NCI-H2029 (cell line): ENCODE results near the gene ABHD4.
"Not testable (repeated sequence)": the region's sequence is repeated elsewhere in the genome, so short reads cannot be mapped to it uniquely, and the experiment has no call there.

Experiments used
- DNase-seq: peaks from one replicate; lab custom pipeline; 2025; lab: John Stamatoyannopoulos, UW

Gene ABHD4

GRCh38 chr14:22598099-22598895 lies at the start of gene ABHD4:
TSS of gene ABHD4 (plus strand) at chr14:22598300. CDS start at chr14:22598307, 7 bp downstream.
- no peak for DNase-seq

- DNase-seq = no peak
Observed at GRCh38 chr14:22549324-22549962, 48.7 kb upstream of the ABHD4 start.

- DNase-seq = no peak
Observed at GRCh38 chr14:22549981-22550673, 48.0 kb upstream of the ABHD4 start.

- DNase-seq = no peak
Observed at GRCh38 chr14:22551605-22551997, 46.5 kb upstream of the ABHD4 start.

GRCh38 chr14:22552001-22552826 lies 45.9 kb upstream of the ABHD4 start:
- no peak for DNase-seq

- DNase-seq = no peak
Observed at GRCh38 chr14:22552827-22553076, 45.3 kb upstream of the ABHD4 start.

- no peak for DNase-seq
Observed at GRCh38 chr14:22553445-22553844, 44.7 kb upstream of the ABHD4 start.

- not testable (repeated sequence) for DNase-seq
Observed at GRCh38 chr14:22553861-22554497, 44.1 kb upstream of the ABHD4 start.

GRCh38 chr14:22554498-22555383 lies 43.4 kb upstream of the ABHD4 start:
- DNase-seq = no peak

- DNase-seq = no peak
Observed at GRCh38 chr14:22555384-22556011, 42.6 kb upstream of the ABHD4 start.

- no peak for DNase-seq
Observed at GRCh38 chr14:22556021-22556989, 41.8 kb upstream of the ABHD4 start.

GRCh38 chr14:22556990-22557623 lies 41.0 kb upstream of the ABHD4 start:
- peak; percentile 56 for DNase-seq

GRCh38 chr14:22557846-22558220 lies 40.3 kb upstream of the ABHD4 start:
- DNase-seq = no peak

- no peak for DNase-seq
Observed at GRCh38 chr14:22558221-22558913, 39.7 kb upstream of the ABHD4 start.

GRCh38 chr14:22559041-22559440 lies 39.1 kb upstream of the ABHD4 start:
- DNase-seq = no peak

- peak; percentile 59 for DNase-seq
Observed at GRCh38 chr14:22560662-22561365, 37.3 kb upstream of the ABHD4 start.

GRCh38 chr14:22561366-22561660 lies 36.8 kb upstream of the ABHD4 start:
- no peak for DNase-seq
